GM12892 (cell line): Measurements from ENCODE around the gene GALNTL6.
"Not testable (repeated sequence)": the region's sequence is repeated elsewhere in the genome, so short reads cannot be mapped to it uniquely, and the experiment has no call there.

Source experiments
- POLR2A ChIP-seq: IDR thresholded peaks from 2 replicates; pipeline ENCODE4 v1.6.1; 2011; ENCODE audit warnings: low read depth, low read length, control low read depth
- POLR2AphosphoS5 ChIP-seq: IDR thresholded peaks from 2 replicates; pipeline ENCODE4 v1.6.1; 2011; ENCODE audit warnings: low read depth, low read length, control low read depth
- TAF1 ChIP-seq: IDR thresholded peaks from 2 replicates; pipeline ENCODE4 v1.6.1; 2011; ENCODE audit warnings: low read depth, mild to moderate bottlenecking, control low read depth, low read length, borderline replicate concordance

DNA sequence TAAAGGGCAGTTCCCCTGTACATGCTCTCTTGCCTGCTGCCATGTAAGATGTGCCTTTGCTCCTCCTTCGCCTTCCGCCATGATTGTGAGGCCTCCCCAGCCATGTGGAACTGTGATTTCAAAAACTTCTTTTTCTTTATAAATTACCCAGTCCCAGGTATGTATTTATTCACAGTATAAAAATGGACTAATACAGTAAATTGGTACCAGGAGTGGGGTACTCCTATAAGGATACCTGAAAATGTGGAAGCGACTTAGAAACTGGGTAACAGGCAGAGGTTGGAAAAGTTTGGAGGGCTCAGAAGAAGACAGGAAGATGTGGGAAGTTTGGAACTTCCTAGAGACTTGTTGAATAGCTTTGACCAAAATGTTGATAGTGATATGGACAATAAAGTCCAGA is 920.4 kb downstream of the GALNTL6 start:
- not testable (repeated sequence) for TF ChIP-seq POLR2AphosphoS5, POLR2A, TAF1
